Adipocyte (in vitro differentiated cells): ENCODE measurements around the gene MME.

Source experiments
- DNase-seq: peaks from one replicate; pipeline ENCODE4 v3.0.0-alpha.2; 2015; ENCODE audit warnings: low read depth
- H3K27me3 ChIP-seq: replicated peaks from 2 replicates; pipeline ENCODE4 v1.7.0; 2013; ENCODE audit warnings: mild to moderate bottlenecking, low read length, moderate library complexity; ENCODE audit not compliant: control insufficient read depth, insufficient read depth
- H3K36me3 ChIP-seq: 2 replicates; pipeline ENCODE4 v1.7.0; 2013; ENCODE audit warnings: low read length, mild to moderate bottlenecking, moderate library complexity; ENCODE audit not compliant: control insufficient read depth, insufficient read depth, severe bottlenecking
- H3K4me1 ChIP-seq: 2 replicates; pipeline ENCODE4 v1.7.0; 2013; ENCODE audit warnings: mild to moderate bottlenecking, low read length, moderate library complexity; ENCODE audit not compliant: control insufficient read depth, insufficient read depth
- H3K4me3 ChIP-seq: 2 replicates; pipeline ENCODE4 v1.7.0; 2013; ENCODE audit warnings: mild to moderate bottlenecking, low read length, moderate library complexity
- H3K9ac ChIP-seq: 2 replicates; pipeline ENCODE4 v1.7.0; 2013; ENCODE audit warnings: mild to moderate bottlenecking, low read length, moderate library complexity
- H3K9me3 ChIP-seq: 2 replicates; pipeline ENCODE4 v1.7.0; 2013; ENCODE audit warnings: mild to moderate bottlenecking, low read length, moderate library complexity; ENCODE audit not compliant: control insufficient read depth

The MME gene

GRCh38 chr3:155079746-155080487 lies at the start of gene MME:
TSS of gene MME (plus strand) at chr3:155080319. CDS start at chr3:155084168, 3,849 bp downstream.
- peak; percentile 88 for DNase-seq
- Histone ChIP-seq H3K4me1 (peaks cover 35% of the 10 kb centered on the region), H3K9me3 (peaks cover 14% of the 10 kb centered on the region), H3K27me3 (no peaks in the 10 kb centered on the region), H3K36me3 (peaks cover 12% of the 10 kb centered on the region), H3K4me3 (peak within 1 kb of the TSS; percentile 97), H3K9ac (peak within 1 kb of the TSS; percentile 99)

- Histone ChIP-seq H3K27me3 (no peaks in the 10 kb centered on the region), H3K4me1 (peaks cover 75% of the 10 kb centered on the region), H3K9me3 (no peaks in the 10 kb centered on the region), H3K36me3 (no peaks in the 10 kb centered on the region), H3K4me3 (peak overlapping the region; percentile 62), H3K9ac (peak overlapping the region; percentile 87)
- DNase-seq, result peak; percentile 80
Observed at GRCh38 chr3:155031186-155031585, 48.9 kb upstream of the MME start.

- no peaks in the 10 kb centered on the region for H3K36me3 ChIP-seq
Observed at GRCh38 chr3:155032918-155033317, 47.2 kb upstream of the MME start.

GRCh38 chr3:155034786-155035185 lies 45.3 kb upstream of the MME start:
- Histone ChIP-seq H3K4me1 (peaks cover 49% of the 10 kb centered on the region), H3K27me3 (no peaks in the 10 kb centered on the region), H3K4me3 (peak overlapping the region; percentile 24), H3K9ac (peak overlapping the region; percentile 87), H3K9me3 (no peaks in the 10 kb centered on the region), H3K36me3 (no peaks in the 10 kb centered on the region)
- DNase-seq, result peak; percentile 71

More at GRCh38 chr3:155032918-155033317, 47.2 kb upstream of the MME start:
- Histone ChIP-seq H3K4me3 (peak overlapping the region; percentile 25), H3K4me1 (peaks cover 59% of the 10 kb centered on the region), H3K9ac (peak overlapping the region; percentile 87), H3K27me3 (no peaks in the 10 kb centered on the region), H3K9me3 (no peaks in the 10 kb centered on the region)
- peak; percentile 80 for DNase-seq

- Histone ChIP-seq H3K36me3 (no peaks in the 10 kb centered on the region), H3K4me3 (no peak overlapping the region), H3K9me3 (no peaks in the 10 kb centered on the region), H3K27me3 (no peaks in the 10 kb centered on the region), H3K9ac (no peak overlapping the region), H3K4me1 (peaks cover 42% of the 10 kb centered on the region)
- no peak for DNase-seq
Observed at GRCh38 chr3:155035553-155035952, 44.6 kb upstream of the MME start.

- DNase-seq, result no peak
- Histone ChIP-seq H3K27me3 (no peaks in the 10 kb centered on the region), H3K4me1 (peaks cover 23% of the 10 kb centered on the region), H3K9ac (no peak overlapping the region), H3K36me3 (no peaks in the 10 kb centered on the region), H3K9me3 (no peaks in the 10 kb centered on the region), H3K4me3 (no peak overlapping the region)
Observed at GRCh38 chr3:155037508-155038202, 42.5 kb upstream of the MME start.

- Histone ChIP-seq H3K9me3 (no peaks in the 10 kb centered on the region), H3K27me3 (no peaks in the 10 kb centered on the region), H3K4me3 (no peak overlapping the region), H3K4me1 (peaks cover 17% of the 10 kb centered on the region), H3K9ac (no peak overlapping the region), H3K36me3 (no peaks in the 10 kb centered on the region)
- no peak for DNase-seq
Observed at GRCh38 chr3:155038203-155038554, 41.9 kb upstream of the MME start.

GRCh38 chr3:155046935-155047334 lies 33.2 kb upstream of the MME start:
- no peaks in the 10 kb centered on the region for H3K27me3 ChIP-seq

GRCh38 chr3:155047672-155048071 lies 32.4 kb upstream of the MME start:
- peaks cover 3% of the 10 kb centered on the region for H3K9me3 ChIP-seq
- no peak overlapping the region for H3K9ac ChIP-seq
- H3K27me3 ChIP-seq, result no peaks in the 10 kb centered on the region
- DNase-seq, result no peak
- no peaks in the 10 kb centered on the region for H3K36me3 ChIP-seq
- H3K4me1 ChIP-seq, result no peaks in the 10 kb centered on the region
- no peak overlapping the region for H3K4me3 ChIP-seq

More at GRCh38 chr3:155046935-155047334, 33.2 kb upstream of the MME start:
- H3K36me3 ChIP-seq, result no peaks in the 10 kb centered on the region
- H3K9me3 ChIP-seq, result peaks cover 3% of the 10 kb centered on the region
- DNase-seq, result no peak
- no peak overlapping the region for H3K4me3 ChIP-seq
- H3K9ac ChIP-seq, result no peak overlapping the region
- no peaks in the 10 kb centered on the region for H3K4me1 ChIP-seq

GRCh38 chr3:155049959-155050358 lies 30.2 kb upstream of the MME start:
- Histone ChIP-seq H3K9ac (no peak overlapping the region), H3K4me3 (no peak overlapping the region), H3K9me3 (peaks cover 3% of the 10 kb centered on the region), H3K36me3 (no peaks in the 10 kb centered on the region), H3K27me3 (no peaks in the 10 kb centered on the region), H3K4me1 (no peaks in the 10 kb centered on the region)
- DNase-seq, result no peak

GRCh38 chr3:155052470-155052869 lies 27.6 kb upstream of the MME start:
- H3K9ac ChIP-seq, result no peak overlapping the region
- H3K36me3 ChIP-seq, result no peaks in the 10 kb centered on the region
- peaks cover 3% of the 10 kb centered on the region for H3K9me3 ChIP-seq
- H3K4me3 ChIP-seq, result no peak overlapping the region
- no peak for DNase-seq
- no peaks in the 10 kb centered on the region for H3K4me1 ChIP-seq
- H3K27me3 ChIP-seq, result no peaks in the 10 kb centered on the region
